Transverse colon (tissue), 4 donors: ENCODE data around the gene ZNF490. TPM values are rescaled to one million over a fixed set of nuclear protein-coding genes. Genes with fewer than 3 reads are reported as not detected.

Experiments
- DNase-seq: peaks from one replicate; pipeline ENCODE4 v3.0.0-alpha.2; 2019
- H3K27ac ChIP-seq, 4 donors: fragments of 200-600 bp; sonication (generic); 2 replicates each; pipeline ENCODE4 v1.5.1; 2016 to 2018; ENCODE audit warnings: inconsistent platforms in 4 of 4
- H3K27me3 ChIP-seq: fragments of 200-600 bp; sonication (generic); 2 replicates; pipeline ENCODE4 v1.5.1; 2017; ENCODE audit warnings: inconsistent platforms
- H3K36me3 ChIP-seq, 4 donors: fragments of 200-600 bp; sonication (generic); 2 replicates each; pipeline ENCODE4 v1.5.1; 2017 to 2019; ENCODE audit warnings: inconsistent platforms in 4 of 4
- H3K4me1 ChIP-seq, 4 donors: fragments of 200-600 bp; sonication (generic); 2 replicates each; pipeline ENCODE4 v1.5.1; 2017 to 2020; ENCODE audit warnings: inconsistent platforms in 4 of 4
- H3K4me3 ChIP-seq, 4 donors: fragments of 200-600 bp; sonication (generic); 1 replicate in 1 of 4; 2 replicates in 3 of 4; pipeline versions ENCODE4 v1.5.1 to v1.6.1; 2017 to 2019; ENCODE audit warnings: inconsistent platforms in 4 of 4
- H3K9me3 ChIP-seq, 2 donors: fragments of 200-600 bp; sonication (generic); 2 replicates each; pipeline ENCODE4 v1.5.1; 2017 to 2019; ENCODE audit warnings: inconsistent platforms in 2 of 2
- CTCF ChIP-seq, 5 experiments: fragments of 200-600 bp in 3 of 5; fragments of 450-650 bp in 2 of 5; sonication (generic) in 3 of 5; IDR thresholded peaks; 1 replicate in 2 of 5; 2 replicates in 3 of 5; pipeline ENCODE4 v1.5.1; 2016 to 2017; ENCODE audit warnings: antibody characterized with exemption in 5 of 5, inconsistent platforms in 3 of 5, mild to moderate bottlenecking in 2 of 5, moderate library complexity in 1 of 5
- EP300 ChIP-seq: sonication (generic); formaldehyde crosslinking; IDR thresholded peaks from one replicate; pipeline ENCODE4 v1.6.1; 2017; ENCODE audit warnings: antibody characterized with exemption, low read depth
- POLR2A ChIP-seq: fragments of 450-650 bp; IDR thresholded peaks from one replicate; pipeline ENCODE4 v1.6.1; 2016; ENCODE audit warnings: antibody characterized with exemption, mild to moderate bottlenecking, moderate library complexity
- POLR2AphosphoS5 ChIP-seq, 3 donors: sonication (generic); formaldehyde crosslinking; IDR thresholded peaks; one replicate each; pipeline ENCODE4 v1.6.1; 2016; ENCODE audit warnings: antibody characterized with exemption in 3 of 3
- WGBS, 2 donors: methylation state at CpG; one replicate each; pipeline ENCODE4 v1.1.5; 2018; ENCODE audit warnings: low coverage in 1 of 2; 5-methylcytosine and 5-hydroxymethylcytosine counted together
- in situ Hi-C, 4 donors: fragments of 200-750 bp; cut with MboI; loops; one replicate each; pipeline versions ENCODE4 v1.15.0 to v1.15.1; 2017; ENCODE audit warnings: low sequenced_read_pairs in 3 of 4, low pct_ligation_motif_present in 1 of 4, low pct_unique_long_range_greater_than_20kb in 1 of 4
- intact Hi-C: fragments of 100-400 bp; cut with DNase I; formaldehyde crosslinking; loops from one replicate; pipeline ENCODE4 v1.15.1; 2023; ENCODE audit warnings: low total_unique reads
- total RNA-seq, 4 donors: library from RNA; depleted of rRNA; stranded (reverse); fragments of >200 nt; gene quantifications; one replicate each; pipeline ENCODE4 v1.1.0, GENCODE V29; 2016

Gene ZNF490
- total RNA-seq, 4 donors from 2014 or later, result 6.7 to 54.9 (median 10.8) TPM

GRCh38 chr19:12639901-12640613 is 29.4 kb upstream of the ZNF490 start:
- peaks cover 0 to 6% (median 5%) of the 10 kb centered on the region in 4 donors for H3K4me1 ChIP-seq
- peak; percentile 71 to 81 (median 76) for TF ChIP-seq CTCF (IDR thresholded peaks at IDR 0.05)
- TF ChIP-seq EP300, result no peak
- TF ChIP-seq POLR2A, result no peak
- peak in 1 of 3 donors; percentile 9 for TF ChIP-seq POLR2AphosphoS5 (IDR thresholded peaks at IDR 0.05)
- 12 to 18% methylated on average over 5 to 15 of the region's 39 CpGs for WGBS, 2 donors
- intact Hi-C loops (no loop called here), in situ Hi-C loops (no loop called here)
- H3K9me3 ChIP-seq, result no peaks in the 10 kb centered on the region
- DNase-seq, result peak; percentile 87
- H3K27me3 ChIP-seq, result no peaks in the 10 kb centered on the region
- H3K27ac ChIP-seq, result no peak overlapping the region
- H3K36me3 ChIP-seq, result no peaks in the 10 kb centered on the region
- peak overlapping the region in 2 of 4 donors; percentile 10 to 15 for H3K4me3 ChIP-seq

GRCh38 chr19:12638611-12639182 is 28.1 kb upstream of the ZNF490 start:
- TF ChIP-seq POLR2AphosphoS5 (IDR thresholded peaks at IDR 0.05), result no peak
- TF ChIP-seq EP300, result no peak
- H3K27ac ChIP-seq, result no peak overlapping the region
- in situ Hi-C loops, result no loop called here
- H3K36me3 ChIP-seq, result no peaks in the 10 kb centered on the region
- no peaks in the 10 kb centered on the region for H3K9me3 ChIP-seq
- WGBS, 2 donors, result 87 to 93% methylated on average over 3 to 22 of the region's 22 CpGs
- peaks cover 0 to 6% (median 5%) of the 10 kb centered on the region in 4 donors for H3K4me1 ChIP-seq
- no peaks in the 10 kb centered on the region for H3K27me3 ChIP-seq
- intact Hi-C loops, result no loop called here
- no peak overlapping the region for H3K4me3 ChIP-seq
- no peak for DNase-seq

DNA sequence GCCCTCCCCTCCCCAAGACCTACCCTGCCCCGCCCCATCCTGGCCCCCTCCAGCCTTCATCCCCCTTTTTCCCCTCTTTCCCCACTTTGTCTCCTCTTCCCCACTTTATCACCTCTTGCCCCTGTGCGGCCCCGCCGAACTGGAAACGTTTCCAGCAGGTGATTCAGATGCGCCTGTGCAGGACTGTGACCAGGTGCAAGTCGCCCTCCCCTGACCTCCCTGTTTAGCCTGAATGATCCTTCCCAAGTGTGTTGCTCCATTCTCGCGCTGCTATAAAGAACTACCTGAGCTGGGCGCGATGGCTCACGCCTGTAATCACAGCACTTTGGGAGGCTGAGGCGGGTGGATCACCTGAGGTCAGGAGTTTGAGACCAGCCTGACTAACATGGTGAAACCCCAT is 26.0 kb upstream of the ZNF490 start:
- H3K36me3 ChIP-seq, result peaks cover 0 to 4% (median 0%) of the 10 kb centered on the region in 4 donors
- H3K4me3 ChIP-seq, result no peak overlapping the region
- H3K27me3 ChIP-seq, result no peaks in the 10 kb centered on the region
- no peak overlapping the region for H3K27ac ChIP-seq
- DNase-seq, result no peak
- 53 to 56% methylated on average over 4 to 13 of the region's 13 CpGs for WGBS, 2 donors
- intact Hi-C loops (no loop called here), in situ Hi-C loops (no loop called here)
- no peaks in the 10 kb centered on the region for H3K9me3 ChIP-seq
- TF ChIP-seq EP300 (no peak), POLR2A (no peak), POLR2AphosphoS5 (IDR thresholded peaks at IDR 0.05) (no peak), CTCF (IDR thresholded peaks at IDR 0.05) (no peak)
- peaks cover 0 to 6% (median 5%) of the 10 kb centered on the region in 4 donors for H3K4me1 ChIP-seq

DNA sequence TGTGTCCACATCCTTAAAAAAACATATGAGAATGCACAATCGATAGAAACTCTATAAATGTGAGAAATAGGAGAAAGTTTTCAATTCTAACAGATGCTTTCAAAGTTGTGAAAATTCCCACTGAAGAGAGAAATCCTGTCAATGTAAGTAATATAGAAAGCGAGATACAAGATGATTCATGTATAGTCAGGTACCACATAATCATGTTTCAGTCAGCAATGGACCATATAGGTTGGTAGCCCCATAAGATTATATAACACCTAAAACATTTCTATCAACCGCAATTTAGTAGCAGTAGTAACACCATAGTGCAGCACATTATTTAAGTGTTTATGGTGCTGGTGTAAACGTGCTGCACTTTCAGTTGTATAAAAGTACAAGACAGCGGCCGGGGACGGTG is 18.6 kb upstream of the ZNF490 start:
- H3K27me3 ChIP-seq, result no peaks in the 10 kb centered on the region
- TF ChIP-seq POLR2AphosphoS5 (IDR thresholded peaks at IDR 0.05) (no peak), EP300 (no peak), CTCF (IDR thresholded peaks at IDR 0.05) (no peak), POLR2A (no peak)
- H3K4me3 ChIP-seq, result no peak overlapping the region
- DNase-seq, result no peak
- intact Hi-C loops, result no loop called here
- H3K36me3 ChIP-seq, result peaks cover 3 to 53% (median 30%) of the 10 kb centered on the region in 4 donors
- WGBS, 2 donors, result 95 to 100% methylated on average over 4 to 7 of the region's 7 CpGs
- H3K27ac ChIP-seq, result no peak overlapping the region
- peaks cover 23 to 29% of the 10 kb centered on the region in 2 donors for H3K9me3 ChIP-seq
- H3K4me1 ChIP-seq, result no peaks in the 10 kb centered on the region
- in situ Hi-C loops, result no loop called here
